Breast epithelium (tissue), 4 donors: ENCODE data around the gene COX7A2. TPM values are rescaled to one million over a fixed set of nuclear protein-coding genes. Genes with fewer than 3 reads are reported as not detected.

Experiments
- DNase-seq, 2 donors: peaks; one replicate each; pipeline ENCODE4 v3.0.0-alpha.2; 2019; ENCODE audit warnings: low spot score in 2 of 2
- H3K27ac ChIP-seq, 2 donors: fragments of 200-600 bp; sonication (generic) in 1 of 2; one replicate each; pipeline ENCODE4 v1.5.1; 2016 to 2019; ENCODE audit warnings: mild to moderate bottlenecking in 1 of 2
- H3K27me3 ChIP-seq, 2 donors: fragments of 200-600 bp; sonication (generic) in 1 of 2; one replicate each; pipeline versions ENCODE4 v1.5.1 to v1.6.0; 2017 to 2019; ENCODE audit warnings: control low read depth in 1 of 2, mild to moderate bottlenecking in 1 of 2
- H3K36me3 ChIP-seq: fragments of 200-600 bp; one replicate; pipeline ENCODE4 v1.5.1; 2019
- H3K4me1 ChIP-seq, 2 donors: fragments of 200-600 bp; sonication (generic); one replicate each; pipeline ENCODE4 v1.5.1; 2016 to 2019; ENCODE audit warnings: control low read depth in 1 of 2
- H3K4me3 ChIP-seq, 3 donors: fragments of 200-600 bp; sonication (generic); 1 replicate in 2 of 3; 2 replicates in 1 of 3; pipeline ENCODE4 v1.5.1; 2016 to 2019; ENCODE audit warnings: mild to moderate bottlenecking in 3 of 3, moderate library complexity in 2 of 3
- H3K9me3 ChIP-seq, 2 donors: fragments of 200-600 bp; sonication (generic) in 1 of 2; one replicate each; pipeline ENCODE4 v1.5.1; 2016 to 2019; ENCODE audit warnings: control low read depth in 1 of 2
- POLR2A ChIP-seq: fragments of 450-650 bp; IDR thresholded peaks from one replicate; pipeline ENCODE4 v1.6.1; 2016; ENCODE audit warnings: antibody characterized with exemption, mild to moderate bottlenecking, moderate library complexity
- POLR2AphosphoS5 ChIP-seq, 3 donors: sonication (generic); formaldehyde crosslinking; IDR thresholded peaks; one replicate each; pipeline ENCODE4 v1.6.1; 2017; ENCODE audit warnings: antibody characterized with exemption in 3 of 3
- intact Hi-C: fragments of 100-400 bp; cut with DNase I; formaldehyde crosslinking; loops from one replicate; pipeline ENCODE4 v1.15.1; 2023; ENCODE audit warnings: low total_unique reads
- total RNA-seq, 3 donors: library from RNA; depleted of rRNA; stranded (reverse); fragments of >200 nt; gene quantifications; one replicate each; pipeline ENCODE4 v1.1.0, GENCODE V29; 2016
- TF ChIP-seq, protein P1 (sequence below), 3 donors: fragments of 450-650 bp; IDR thresholded peaks; one replicate each; pipeline ENCODE4 v1.5.1; 2016 to 2017; ENCODE audit warnings: antibody characterized with exemption in 3 of 3, mild to moderate bottlenecking in 3 of 3, moderate library complexity in 3 of 3

Gene COX7A2
- total RNA-seq, 3 donors from 2014 or later = 171 to 206 (median 204) TPM

DNA sequence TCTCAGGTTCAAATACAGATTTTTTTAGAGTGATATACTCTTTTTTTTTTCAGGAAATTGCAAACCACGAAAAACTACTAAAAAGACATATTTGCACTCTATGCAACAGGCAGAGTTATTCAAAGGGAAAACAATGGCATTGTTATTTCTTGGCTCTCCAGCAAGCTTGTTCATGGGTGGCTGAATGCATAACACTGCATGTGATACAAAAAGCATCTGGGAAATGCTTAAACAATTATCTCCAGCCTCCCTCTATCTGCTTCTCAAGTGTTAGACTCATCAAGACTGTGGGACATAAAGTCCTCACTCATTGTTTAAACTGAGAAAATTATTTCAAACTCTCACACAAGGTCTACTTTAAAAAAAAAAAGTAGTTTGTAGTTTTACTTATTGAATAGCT is 30.5 kb downstream of the COX7A2 start:
- Histone ChIP-seq H3K27ac (no peak overlapping the region), H3K36me3 (no peaks in the 10 kb centered on the region), H3K4me3 (no peak overlapping the region), H3K9me3 (no peaks in the 10 kb centered on the region), H3K27me3 (peaks cover 0 to 7% of the 10 kb centered on the region in 2 donors), H3K4me1 (no peaks in the 10 kb centered on the region)
- intact Hi-C loops = loop anchor here (5.0 to 10.0 kb wide), 3 partner anchors 679 to 1478 kb away; no protein-coding TSS in a partner anchor
- TF ChIP-seq POLR2A = no peak
- TF ChIP-seq, protein P1, sequence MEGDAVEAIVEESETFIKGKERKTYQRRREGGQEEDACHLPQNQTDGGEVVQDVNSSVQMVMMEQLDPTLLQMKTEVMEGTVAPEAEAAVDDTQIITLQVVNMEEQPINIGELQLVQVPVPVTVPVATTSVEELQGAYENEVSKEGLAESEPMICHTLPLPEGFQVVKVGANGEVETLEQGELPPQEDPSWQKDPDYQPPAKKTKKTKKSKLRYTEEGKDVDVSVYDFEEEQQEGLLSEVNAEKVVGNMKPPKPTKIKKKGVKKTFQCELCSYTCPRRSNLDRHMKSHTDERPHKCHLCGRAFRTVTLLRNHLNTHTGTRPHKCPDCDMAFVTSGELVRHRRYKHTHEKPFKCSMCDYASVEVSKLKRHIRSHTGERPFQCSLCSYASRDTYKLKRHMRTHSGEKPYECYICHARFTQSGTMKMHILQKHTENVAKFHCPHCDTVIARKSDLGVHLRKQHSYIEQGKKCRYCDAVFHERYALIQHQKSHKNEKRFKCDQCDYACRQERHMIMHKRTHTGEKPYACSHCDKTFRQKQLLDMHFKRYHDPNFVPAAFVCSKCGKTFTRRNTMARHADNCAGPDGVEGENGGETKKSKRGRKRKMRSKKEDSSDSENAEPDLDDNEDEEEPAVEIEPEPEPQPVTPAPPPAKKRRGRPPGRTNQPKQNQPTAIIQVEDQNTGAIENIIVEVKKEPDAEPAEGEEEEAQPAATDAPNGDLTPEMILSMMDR (IDR thresholded peaks at IDR 0.05) = no peak
- TF ChIP-seq POLR2AphosphoS5 (IDR thresholded peaks at IDR 0.05) = no peak
- no peak for DNase-seq

DNA sequence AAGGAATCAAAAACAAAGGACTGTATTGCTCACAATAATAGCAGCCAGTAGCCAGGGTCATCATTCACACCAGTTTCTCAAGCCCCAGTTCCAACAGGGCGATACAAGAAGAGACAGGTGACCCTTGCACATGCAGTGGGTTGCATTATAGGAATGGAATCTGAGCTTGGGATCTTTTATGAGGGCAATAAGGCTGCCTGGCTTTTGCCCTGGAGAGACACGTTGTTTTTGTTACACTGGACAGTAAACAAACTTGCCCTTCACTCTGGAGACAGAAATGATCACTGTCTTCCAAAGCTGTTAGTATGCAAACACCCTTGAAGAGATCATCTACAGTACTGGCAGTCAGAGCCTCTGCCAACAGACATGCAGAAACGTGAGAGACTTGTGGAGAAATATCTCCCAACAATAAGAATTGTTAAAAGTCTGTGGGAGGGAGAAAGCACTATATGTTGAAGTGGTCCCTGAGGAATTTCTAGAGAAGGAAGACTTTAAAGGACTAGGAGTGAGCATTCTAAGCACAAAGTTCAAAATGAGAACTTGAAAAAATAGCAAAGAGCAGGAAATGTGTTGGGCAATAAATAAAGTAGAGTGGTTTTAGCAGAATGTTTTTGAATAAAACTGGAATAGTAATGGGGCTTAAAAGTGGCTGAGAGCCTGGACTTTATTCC is 31.5 kb downstream of the COX7A2 start:
- intact Hi-C loops = loop anchor here (5.0 to 10.0 kb wide), 3 partner anchors 680 to 1477 kb away; no protein-coding TSS in a partner anchor
- H3K4me3 ChIP-seq = no peak overlapping the region
- no peaks in the 10 kb centered on the region for H3K4me1 ChIP-seq
- H3K27me3 ChIP-seq = peaks cover 0 to 15% of the 10 kb centered on the region in 2 donors
- no peak for TF ChIP-seq POLR2A
- no peak for TF ChIP-seq POLR2AphosphoS5 (IDR thresholded peaks at IDR 0.05)
- TF ChIP-seq, protein P1 (IDR thresholded peaks at IDR 0.05) = no peak
- H3K36me3 ChIP-seq = no peaks in the 10 kb centered on the region
- no peak overlapping the region for H3K27ac ChIP-seq
- DNase-seq = no peak
- H3K9me3 ChIP-seq = no peaks in the 10 kb centered on the region

DNA sequence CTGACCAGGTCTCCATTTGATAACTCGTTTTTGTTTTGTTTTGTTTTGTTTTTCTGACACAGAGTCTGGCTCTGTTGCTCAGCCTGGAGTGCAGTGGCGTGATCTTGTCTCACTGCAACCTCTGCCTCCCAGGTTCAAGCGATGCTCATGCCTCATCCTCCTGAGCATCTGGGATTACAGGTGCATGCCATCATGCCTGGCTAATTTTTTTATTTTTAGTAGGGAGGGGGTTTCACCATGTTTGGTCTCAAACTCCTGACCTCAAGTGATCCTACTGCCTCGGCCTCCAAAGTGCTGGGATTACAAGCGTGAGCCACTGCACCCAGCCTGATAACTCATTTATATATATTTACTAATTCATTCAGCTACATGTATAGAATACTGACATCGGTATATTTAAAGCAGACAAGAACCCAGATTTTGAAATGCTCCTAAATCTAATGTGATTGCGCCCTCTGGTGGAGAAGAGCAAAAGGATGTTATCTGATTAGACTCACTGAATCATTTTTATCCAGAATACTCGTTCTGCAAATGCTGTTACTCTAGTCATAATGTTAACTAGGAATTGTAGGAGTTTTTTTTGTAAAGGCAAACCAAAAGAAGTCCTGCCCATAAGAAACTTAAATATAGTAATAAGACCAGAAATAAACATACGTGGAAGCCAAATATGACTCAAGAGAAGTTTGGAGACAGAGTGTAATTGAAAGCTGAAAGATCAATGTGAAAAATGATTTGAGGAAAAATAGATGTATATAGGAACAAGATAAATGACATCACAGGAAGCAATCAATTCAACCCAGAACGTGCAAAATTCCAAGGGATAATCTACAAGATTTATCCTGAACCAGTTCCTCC is 32.5 kb downstream of the COX7A2 start:
- intact Hi-C loops = loop anchor here (5.0 to 10.0 kb wide), 3 partner anchors 681 to 1476 kb away; no protein-coding TSS in a partner anchor
- Histone ChIP-seq H3K9me3 (no peaks in the 10 kb centered on the region), H3K36me3 (no peaks in the 10 kb centered on the region), H3K27me3 (peaks cover 0 to 22% of the 10 kb centered on the region in 2 donors), H3K27ac (no peak overlapping the region), H3K4me1 (no peaks in the 10 kb centered on the region), H3K4me3 (no peak overlapping the region)
- DNase-seq = no peak
- TF ChIP-seq, protein P1 (IDR thresholded peaks at IDR 0.05) = peak; percentile 55 to 69 (median 68)
- no peak for TF ChIP-seq POLR2A

DNA sequence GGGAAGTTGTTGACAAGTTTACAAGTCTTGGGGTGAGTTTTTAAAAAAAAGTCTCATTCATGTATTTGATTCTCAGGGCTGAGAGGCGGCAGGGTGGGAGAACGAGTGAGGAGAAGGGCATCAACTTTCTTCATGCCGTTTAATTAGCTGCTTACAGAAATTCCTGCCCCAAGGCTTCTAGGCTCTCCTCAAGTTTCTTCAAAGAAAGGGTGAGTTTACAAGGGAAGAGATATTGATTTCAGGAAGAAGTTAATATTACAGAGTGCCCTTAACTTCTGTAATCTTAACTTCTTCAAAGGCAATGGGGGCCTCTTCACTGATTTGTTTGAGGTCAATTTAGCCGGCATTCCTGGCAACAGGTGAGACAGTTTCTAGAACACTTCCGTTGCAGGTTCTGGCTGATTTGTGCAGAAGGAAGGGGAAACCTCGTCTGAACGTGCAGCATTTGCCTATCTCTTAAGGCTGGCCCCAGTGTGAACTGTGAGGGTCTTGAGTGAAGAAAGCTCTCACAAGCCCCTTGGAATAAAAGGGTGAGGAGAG is 34.3 kb downstream of the COX7A2 start:
- no peaks in the 10 kb centered on the region for H3K36me3 ChIP-seq
- no peak overlapping the region for H3K27ac ChIP-seq
- H3K9me3 ChIP-seq = no peaks in the 10 kb centered on the region
- no peak for DNase-seq
- intact Hi-C loops = loop anchor here (5.0 to 10.0 kb wide), 2 partner anchors 1114 to 1347 kb away; no protein-coding TSS in a partner anchor
- peaks cover 0 to 4% of the 10 kb centered on the region in 2 donors for H3K4me1 ChIP-seq
- H3K27me3 ChIP-seq = peaks cover 0 to 22% of the 10 kb centered on the region in 2 donors
- TF ChIP-seq POLR2A (no peak), POLR2AphosphoS5 (IDR thresholded peaks at IDR 0.05) (no peak)
- TF ChIP-seq, protein P1 (IDR thresholded peaks at IDR 0.05) = no peak
- H3K4me3 ChIP-seq = peak overlapping the region in 1 of 3 donors; percentile 78
